ENCODE results near the gene SLC48A1. TPM values are rescaled to one million over a fixed set of nuclear protein-coding genes. Genes with fewer than 3 reads are reported as not detected.

The SLC48A1 gene
- total and polyA plus RNA-seq, 10 of the 15 experiments (the other 5 are each of a cell fraction or from before 2014, with no cell fraction given), result 1.1 to 4.9 (median 1.9) TPM

DNA sequence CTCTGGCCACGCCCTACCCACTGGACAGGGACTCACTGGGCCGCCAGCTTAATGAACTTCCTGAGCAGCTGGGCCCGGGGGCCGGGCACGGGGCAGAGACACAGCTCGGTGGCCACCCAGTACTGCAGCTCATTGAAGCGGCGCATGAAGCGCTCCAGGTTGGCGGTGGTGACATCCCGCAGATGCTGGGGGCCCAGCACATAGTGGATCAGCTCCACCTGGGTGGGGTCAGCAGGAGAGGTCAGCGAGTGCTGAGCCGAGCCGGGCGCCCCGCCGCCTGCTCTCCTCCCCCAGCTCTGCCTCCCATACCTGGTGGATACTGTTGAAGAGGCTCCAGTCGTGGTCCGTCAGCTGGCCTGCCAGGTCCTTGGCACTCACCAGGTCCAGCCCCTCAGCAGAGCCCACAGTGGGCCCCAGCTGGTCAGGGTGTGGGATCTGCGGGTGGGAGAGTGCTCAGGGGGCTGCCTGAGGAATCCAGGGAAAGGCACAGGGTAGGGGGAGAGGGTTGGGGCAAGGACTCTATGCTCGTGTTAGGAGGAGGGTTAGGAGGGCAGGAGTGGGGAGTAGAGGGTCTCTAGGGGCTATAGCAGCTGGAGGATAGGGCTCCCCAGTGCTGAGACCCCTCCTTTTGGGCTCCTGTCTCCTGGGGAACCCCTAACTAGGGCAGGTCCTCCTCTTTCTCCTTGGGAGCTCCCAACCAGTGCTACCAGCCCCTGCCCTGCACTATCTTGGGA, 32.3 kb upstream of the SLC48A1 start:
- ChIA-PET RAD21 (ENCODE audit: unreplicated experiment) (interaction anchor here (0.8 to 7.8 kb wide), 13 partner anchors 17 to 121 kb away, joined by 3 to 327 read pairs (median 42); partner anchors contain the start of genes ENDOU, RAPGEF3, RPAP3 and SLC48A1), SMC1A (ENCODE audit: uncharacterized antibody, unreplicated experiment) (interaction anchor here (0.7 to 10.3 kb wide), 17 partner anchors 9 to 223 kb away, joined by 3 to 277 read pairs (median 8); partner anchors contain the start of genes ENDOU, RAPGEF3, RPAP3 and SLC48A1), POLR2A (interaction anchor here (0.8 to 5.5 kb wide), 6 partner anchors 15 to 33 kb away, joined by 3 to 40 read pairs (median 4); partner anchors contain the start of gene RAPGEF3), CTCF (interaction anchor here (0.7 to 10.4 kb wide), 23 partner anchors 9 to 367 kb away, joined by 3 to 814 read pairs (median 7); partner anchors contain the start of genes ENDOU, RAPGEF3, RPAP3 and SLC48A1)
- 13% methylated on average over 15 of the region's 21 CpGs for WGBS (ENCODE audit: insufficient coverage, insufficient replicate concordance, low lambda C conversion rate, missing lambda C conversion rate)
- no peak overlapping the region; the same call in 1 of the 2 replicates for H3K27ac ChIP-seq (ENCODE audit: control insufficient read depth, insufficient read depth)
- in situ Hi-C loops (cut with MboI) (no loop called here), intact Hi-C loops (cut with micrococcal nuclease; ENCODE audit: unreplicated experiment) (no loop called here)
- H3K27me3 ChIP-seq (replicated peaks in 1 of 2; ENCODE audit: control insufficient read depth in 2 of 2, insufficient read depth in 2 of 2, low read length in 1 of 2), result no peaks in the 10 kb centered on the region
- H3K4me2 ChIP-seq (ENCODE audit: control insufficient read depth, insufficient read depth), result peak overlapping the region; percentile 31
- BruUV-seq (replicated peaks), result no TSS peak
- 0 out of 2 replicates have a peak overlapping the region, but pooled peaks have one; percentile 7 for H3K9ac ChIP-seq (ENCODE audit: control insufficient read depth, insufficient read depth, low read length)
- no peaks in the 10 kb centered on the region for H4K20me1 ChIP-seq (ENCODE audit: control insufficient read depth, insufficient read depth)
- no peaks in the 10 kb centered on the region for H3K79me2 ChIP-seq (ENCODE audit: control insufficient read depth, insufficient read depth, low read length)
- FAIRE-seq (no peak), DNase-seq (ENCODE audit: low read depth, low spot score) (no peak), ATAC-seq (peak; percentile 80)
- H3K4me1 ChIP-seq (ENCODE audit: control insufficient read depth, insufficient read depth, low read length), result peaks cover 25% of the 10 kb centered on the region
- H3K9me3 ChIP-seq (replicated peaks; ENCODE audit: control insufficient read depth, insufficient read depth, low read length), result no peaks in the 10 kb centered on the region
- no peaks in the 10 kb centered on the region for H3K36me3 ChIP-seq (ENCODE audit: control insufficient read depth in 2 of 2, insufficient read depth in 2 of 2, low read length in 1 of 2)
- H3K4me3 ChIP-seq, result no peak overlapping the region
- H2AFZ ChIP-seq (ENCODE audit: control insufficient read depth, low read depth, low read length), result peak overlapping the region; percentile 39
- TF ChIP-seq TCF12 (IDR thresholded peaks at IDR 0.05; ENCODE audit: low read depth, low read length) (peak; percentile 58; the same call in 1 of the 2 replicates), MEF2B (IDR thresholded peaks at IDR 0.05; ENCODE audit: partially characterized antibody, poor library complexity, severe bottlenecking) (no peak), BHLHE40 (IDR thresholded peaks at IDR 0.05; ENCODE audit: borderline replicate concordance in 1 of 2, low read depth in 2 of 2, low read length in 1 of 2) (peak in 1 of 2 experiments; percentile 29; a peak in 1 of 4 replicates), GATAD2B (conservative IDR thresholded peaks at IDR 0.05; ENCODE audit: low read depth) (no peak), SMAD5 (IDR thresholded peaks at IDR 0.05; ENCODE audit: low read depth) (no peak), FOXK2 (IDR thresholded peaks at IDR 0.05) (no peak)
- TF ChIP-seq, protein P1, sequence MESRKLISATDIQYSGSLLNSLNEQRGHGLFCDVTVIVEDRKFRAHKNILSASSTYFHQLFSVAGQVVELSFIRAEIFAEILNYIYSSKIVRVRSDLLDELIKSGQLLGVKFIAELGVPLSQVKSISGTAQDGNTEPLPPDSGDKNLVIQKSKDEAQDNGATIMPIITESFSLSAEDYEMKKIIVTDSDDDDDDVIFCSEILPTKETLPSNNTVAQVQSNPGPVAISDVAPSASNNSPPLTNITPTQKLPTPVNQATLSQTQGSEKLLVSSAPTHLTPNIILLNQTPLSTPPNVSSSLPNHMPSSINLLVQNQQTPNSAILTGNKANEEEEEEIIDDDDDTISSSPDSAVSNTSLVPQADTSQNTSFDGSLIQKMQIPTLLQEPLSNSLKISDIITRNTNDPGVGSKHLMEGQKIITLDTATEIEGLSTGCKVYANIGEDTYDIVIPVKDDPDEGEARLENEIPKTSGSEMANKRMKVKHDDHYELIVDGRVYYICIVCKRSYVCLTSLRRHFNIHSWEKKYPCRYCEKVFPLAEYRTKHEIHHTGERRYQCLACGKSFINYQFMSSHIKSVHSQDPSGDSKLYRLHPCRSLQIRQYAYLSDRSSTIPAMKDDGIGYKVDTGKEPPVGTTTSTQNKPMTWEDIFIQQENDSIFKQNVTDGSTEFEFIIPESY (IDR thresholded peaks at IDR 0.05), result no peak
- TF ChIP-seq, protein P2, sequence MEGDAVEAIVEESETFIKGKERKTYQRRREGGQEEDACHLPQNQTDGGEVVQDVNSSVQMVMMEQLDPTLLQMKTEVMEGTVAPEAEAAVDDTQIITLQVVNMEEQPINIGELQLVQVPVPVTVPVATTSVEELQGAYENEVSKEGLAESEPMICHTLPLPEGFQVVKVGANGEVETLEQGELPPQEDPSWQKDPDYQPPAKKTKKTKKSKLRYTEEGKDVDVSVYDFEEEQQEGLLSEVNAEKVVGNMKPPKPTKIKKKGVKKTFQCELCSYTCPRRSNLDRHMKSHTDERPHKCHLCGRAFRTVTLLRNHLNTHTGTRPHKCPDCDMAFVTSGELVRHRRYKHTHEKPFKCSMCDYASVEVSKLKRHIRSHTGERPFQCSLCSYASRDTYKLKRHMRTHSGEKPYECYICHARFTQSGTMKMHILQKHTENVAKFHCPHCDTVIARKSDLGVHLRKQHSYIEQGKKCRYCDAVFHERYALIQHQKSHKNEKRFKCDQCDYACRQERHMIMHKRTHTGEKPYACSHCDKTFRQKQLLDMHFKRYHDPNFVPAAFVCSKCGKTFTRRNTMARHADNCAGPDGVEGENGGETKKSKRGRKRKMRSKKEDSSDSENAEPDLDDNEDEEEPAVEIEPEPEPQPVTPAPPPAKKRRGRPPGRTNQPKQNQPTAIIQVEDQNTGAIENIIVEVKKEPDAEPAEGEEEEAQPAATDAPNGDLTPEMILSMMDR (IDR thresholded peaks at IDR 0.05 in 2 of 3, conservative IDR thresholded peaks at IDR 0.05 in 1 of 3; ENCODE audit: control insufficient read depth in 2 of 3, extremely low read depth in 1 of 3, insufficient read depth in 1 of 3, low read depth in 3 of 3, low read length in 3 of 3), result peak in 2 of 3 experiments; percentile 12 to 30; a peak in 1 of 6 replicates
